T-helper 2 cell treated with Interferon-gamma antibody and Interleukin-4, amounts not matched to agents 5 μg/mL and 100 μg/mL, for 36 hours (primary cell): ENCODE measurements around the gene ZNF639.
"Not testable (repeated sequence)": the region's sequence is repeated elsewhere in the genome, so short reads cannot be mapped to it uniquely, and the experiment has no call there.

Source experiments
- DNase-seq: peaks from one replicate; pipeline ENCODE4 v3.0.0; 2021; ENCODE audit warnings: low spot score
- H3K27ac Mint-ChIP-seq: one replicate; pipeline ENCODE4 v1.8.0; 2021; ENCODE audit warnings: mild to moderate bottlenecking, mixed read lengths
- H3K27me3 Mint-ChIP-seq: one replicate; pipeline ENCODE4 v1.8.0; 2021; ENCODE audit warnings: low read depth, mixed read lengths
- H3K36me3 Mint-ChIP-seq: one replicate; pipeline ENCODE4 v1.8.0; 2021; ENCODE audit warnings: low read depth, mixed read lengths
- H3K4me1 Mint-ChIP-seq: one replicate; pipeline ENCODE4 v1.8.0; 2021; ENCODE audit warnings: low read depth, mixed read lengths
- H3K4me3 Mint-ChIP-seq: one replicate; pipeline ENCODE4 v1.8.0; 2022; ENCODE audit warnings: mild to moderate bottlenecking, moderate library complexity, mixed read lengths
- H3K9me3 Mint-ChIP-seq: one replicate; pipeline ENCODE4 v1.8.0; 2021; ENCODE audit warnings: mixed read lengths

The ZNF639 gene

DNA sequence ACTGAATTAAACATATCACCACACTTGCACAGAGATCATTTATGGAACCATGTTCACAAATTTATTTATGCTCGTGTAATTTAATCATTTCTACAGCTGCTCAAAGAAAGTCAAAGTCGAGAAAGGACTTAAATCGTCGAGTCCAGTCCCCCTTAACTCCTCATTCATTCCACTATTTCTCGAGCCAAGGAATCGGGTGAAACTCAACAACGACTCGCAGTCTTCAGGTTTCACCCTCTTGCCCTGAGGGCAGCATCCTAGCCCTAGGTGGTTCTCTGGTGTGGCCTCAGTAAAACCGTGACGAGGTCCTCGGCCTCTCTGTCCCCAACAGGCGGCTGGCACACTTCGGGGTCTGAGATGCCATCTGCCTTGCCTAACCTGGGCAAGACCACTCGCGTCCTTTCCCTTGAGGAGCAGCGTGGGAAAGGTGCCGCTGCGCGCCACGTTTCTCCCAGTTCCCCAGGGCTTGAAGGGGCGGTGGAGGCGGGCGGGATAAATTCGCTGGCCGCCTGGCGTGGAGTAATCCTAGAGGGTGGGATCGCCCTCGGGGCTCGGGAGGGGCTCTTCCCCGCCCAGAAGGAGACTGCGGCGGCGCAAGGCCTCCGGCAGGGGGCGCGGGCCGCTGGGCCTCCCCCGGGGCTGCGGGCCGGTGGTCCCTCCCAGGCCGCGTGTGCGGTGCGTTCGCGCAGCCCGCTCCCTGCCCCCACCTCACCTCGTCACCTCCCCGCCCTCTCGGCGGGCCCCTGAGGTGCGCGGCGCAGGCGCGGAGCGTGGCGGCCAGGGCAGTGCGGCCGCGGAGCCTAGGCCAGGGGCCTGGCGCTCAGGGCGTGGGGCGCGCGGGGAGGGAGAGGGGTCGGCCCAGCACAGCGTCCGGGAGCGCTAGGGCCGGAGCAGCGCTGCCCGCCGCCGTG lies at the start of gene ZNF639:
Gene ZNF639 (plus strand): TSS at position 746 of the 911 bp plus-strand sequence. CDS start 5,263 bp downstream, outside the sequence.
- Mint-ChIP-seq H3K9me3 (no peaks in the 10 kb centered on the region), H3K27ac (peak within 1 kb of the TSS; percentile 95), H3K36me3 (peaks cover 11% of the 10 kb centered on the region), H3K4me1 (peaks cover 25% of the 10 kb centered on the region), H3K4me3 (peak within 1 kb of the TSS; percentile 93), H3K27me3 (peaks cover 15% of the 10 kb centered on the region)
- DNase-seq: peak; percentile 81

GRCh38 chr3:179274434-179274833 lies 48.4 kb upstream of the ZNF639 start:
- H3K27me3 Mint-ChIP-seq: peaks cover 12% of the 10 kb centered on the region
- not testable (repeated sequence) for H3K4me3 Mint-ChIP-seq, H3K9me3 Mint-ChIP-seq, DNase-seq, H3K36me3 Mint-ChIP-seq, H3K4me1 Mint-ChIP-seq, H3K27ac Mint-ChIP-seq

GRCh38 chr3:179276001-179276400 lies 46.8 kb upstream of the ZNF639 start:
- H3K4me1 Mint-ChIP-seq: no peaks in the 10 kb centered on the region
- peaks cover 13% of the 10 kb centered on the region for H3K27me3 Mint-ChIP-seq
- DNase-seq: no peak
- H3K36me3 Mint-ChIP-seq: no peaks in the 10 kb centered on the region
- no peak overlapping the region for H3K4me3 Mint-ChIP-seq
- no peak overlapping the region for H3K27ac Mint-ChIP-seq
- H3K9me3 Mint-ChIP-seq: no peaks in the 10 kb centered on the region

- Mint-ChIP-seq H3K9me3 (no peaks in the 10 kb centered on the region), H3K4me3 (no peak overlapping the region), H3K4me1 (no peaks in the 10 kb centered on the region), H3K27me3 (peaks cover 13% of the 10 kb centered on the region), H3K36me3 (no peaks in the 10 kb centered on the region), H3K27ac (no peak overlapping the region)
- no peak for DNase-seq
Observed at GRCh38 chr3:179276743-179277142, 46.1 kb upstream of the ZNF639 start.

- no peaks in the 10 kb centered on the region for H3K9me3 Mint-ChIP-seq
- no peaks in the 10 kb centered on the region for H3K36me3 Mint-ChIP-seq
- H3K4me3 Mint-ChIP-seq: no peak overlapping the region
- peaks cover 22% of the 10 kb centered on the region for H3K27me3 Mint-ChIP-seq
- no peaks in the 10 kb centered on the region for H3K4me1 Mint-ChIP-seq
- no peak overlapping the region for H3K27ac Mint-ChIP-seq
- DNase-seq: no peak
Observed at GRCh38 chr3:179278151-179278550, 44.7 kb upstream of the ZNF639 start.

DNA sequence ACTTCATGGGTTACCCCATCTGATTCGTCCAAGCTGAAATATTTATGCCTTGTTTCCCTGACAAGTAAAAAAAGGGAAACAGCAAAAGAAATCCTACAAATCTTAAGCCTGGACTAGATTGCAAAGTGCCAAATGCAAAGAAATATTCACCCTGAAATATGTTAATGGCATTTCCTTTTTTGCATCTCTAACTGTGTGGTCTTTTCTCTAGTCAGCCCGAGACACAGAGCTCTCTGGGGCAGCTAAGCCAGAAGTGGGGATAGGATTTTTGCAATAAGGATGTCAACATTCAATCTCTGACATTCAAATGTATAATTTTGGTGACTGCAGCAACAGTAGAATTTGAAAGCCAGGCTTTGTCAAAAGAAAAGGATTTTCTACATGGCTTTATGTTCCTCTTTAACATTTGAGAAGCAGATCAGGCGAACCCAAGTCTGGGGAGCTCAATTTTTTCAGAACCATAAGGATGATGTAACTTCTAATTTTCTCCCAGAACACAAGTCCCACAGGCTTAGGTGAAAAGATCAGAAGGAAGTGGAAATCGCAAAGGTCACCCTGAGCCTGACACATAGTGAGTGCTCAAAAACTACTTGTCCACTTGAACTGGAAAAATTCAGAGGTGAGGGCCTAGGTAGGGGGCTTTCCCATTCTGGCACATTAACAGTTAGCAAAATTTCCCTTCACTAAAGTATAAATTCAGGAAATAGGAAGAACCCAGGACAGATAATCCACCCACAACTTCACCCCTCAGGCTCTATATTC lies 43.7 kb upstream of the ZNF639 start:
- Mint-ChIP-seq H3K4me3 (no peak overlapping the region), H3K9me3 (no peaks in the 10 kb centered on the region), H3K36me3 (no peaks in the 10 kb centered on the region), H3K27me3 (peaks cover 31% of the 10 kb centered on the region), H3K27ac (no peak overlapping the region), H3K4me1 (no peaks in the 10 kb centered on the region)
- DNase-seq: no peak

DNA sequence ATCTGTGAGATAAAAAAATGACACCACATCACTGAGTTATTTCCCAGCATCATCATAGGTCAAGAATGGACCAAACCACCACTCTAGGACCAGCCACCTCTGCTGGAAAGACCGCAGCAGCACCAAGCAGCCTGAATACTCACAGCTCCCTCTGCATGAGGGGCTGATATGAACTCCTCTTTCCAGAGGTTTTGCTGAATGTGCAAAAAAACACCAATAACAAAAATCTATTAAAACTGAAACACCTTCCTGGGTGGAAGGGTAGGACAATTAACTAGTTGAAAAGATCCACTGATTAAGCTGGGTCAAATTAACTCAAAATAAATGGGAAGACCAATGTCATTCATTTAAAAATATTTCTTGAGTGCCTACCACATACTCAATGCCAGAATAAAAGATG lies 43.0 kb upstream of the ZNF639 start:
- no peak for DNase-seq
- Mint-ChIP-seq H3K9me3 (no peaks in the 10 kb centered on the region), H3K27ac (no peak overlapping the region), H3K27me3 (peaks cover 33% of the 10 kb centered on the region), H3K4me1 (no peaks in the 10 kb centered on the region), H3K36me3 (no peaks in the 10 kb centered on the region), H3K4me3 (no peak overlapping the region)

- DNase-seq: no peak
- H3K36me3 Mint-ChIP-seq: no peaks in the 10 kb centered on the region
- peaks cover 32% of the 10 kb centered on the region for H3K27me3 Mint-ChIP-seq
- H3K9me3 Mint-ChIP-seq: no peaks in the 10 kb centered on the region
- no peak overlapping the region for H3K27ac Mint-ChIP-seq
- H3K4me3 Mint-ChIP-seq: no peak overlapping the region
- H3K4me1 Mint-ChIP-seq: no peaks in the 10 kb centered on the region
Observed at GRCh38 chr3:179281825-179282224, 41.0 kb upstream of the ZNF639 start.

- Mint-ChIP-seq H3K4me3 (no peak overlapping the region), H3K27me3 (peaks cover 31% of the 10 kb centered on the region), H3K4me1 (no peaks in the 10 kb centered on the region), H3K27ac (no peak overlapping the region), H3K36me3 (no peaks in the 10 kb centered on the region), H3K9me3 (no peaks in the 10 kb centered on the region)
- no peak for DNase-seq
Observed at GRCh38 chr3:179286331-179286730, 36.5 kb upstream of the ZNF639 start.

DNA sequence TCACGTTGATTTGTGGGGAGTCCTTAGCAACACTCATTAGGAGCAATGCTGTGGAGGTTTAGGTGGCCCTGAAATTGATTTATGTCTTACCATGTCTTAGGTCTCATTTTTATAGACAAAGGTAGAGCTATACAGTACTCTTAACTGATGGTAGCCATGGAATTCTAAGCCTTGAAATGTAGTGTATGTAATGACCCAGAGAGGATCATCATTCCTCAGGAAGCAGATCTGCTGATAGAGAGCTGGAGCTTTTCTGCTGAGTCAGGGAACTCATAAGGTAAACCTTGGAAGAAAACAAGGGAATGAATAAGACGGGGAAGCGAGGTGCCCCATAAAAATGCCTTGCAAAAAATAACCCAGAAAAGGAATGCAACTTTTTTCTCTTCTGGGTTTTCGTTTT lies 34.0 kb upstream of the ZNF639 start:
- H3K9me3 Mint-ChIP-seq: no peaks in the 10 kb centered on the region

GRCh38 chr3:179289295-179289694 lies 33.5 kb upstream of the ZNF639 start:
- H3K36me3 Mint-ChIP-seq: no peaks in the 10 kb centered on the region
- H3K4me3 Mint-ChIP-seq: no peak overlapping the region
- no peaks in the 10 kb centered on the region for H3K9me3 Mint-ChIP-seq
- no peaks in the 10 kb centered on the region for H3K4me1 Mint-ChIP-seq
- H3K27me3 Mint-ChIP-seq: peaks cover 25% of the 10 kb centered on the region
- no peak overlapping the region for H3K27ac Mint-ChIP-seq
- DNase-seq: no peak

More for the DNA sequence above, 34.0 kb upstream of the ZNF639 start:
- Mint-ChIP-seq H3K4me1 (no peaks in the 10 kb centered on the region), H3K4me3 (no peak overlapping the region), H3K27ac (no peak overlapping the region), H3K36me3 (no peaks in the 10 kb centered on the region), H3K27me3 (peaks cover 28% of the 10 kb centered on the region)
- no peak for DNase-seq

GRCh38 chr3:179292450-179292849 lies 30.4 kb upstream of the ZNF639 start:
- DNase-seq: no peak
- H3K9me3 Mint-ChIP-seq: no peaks in the 10 kb centered on the region

GRCh38 chr3:179297971-179298725 lies 24.7 kb upstream of the ZNF639 start:
- H3K4me1 Mint-ChIP-seq: peaks cover 1% of the 10 kb centered on the region
- H3K27me3 Mint-ChIP-seq: peaks cover 12% of the 10 kb centered on the region
- no peak for DNase-seq
- H3K27ac Mint-ChIP-seq: no peak overlapping the region
- no peaks in the 10 kb centered on the region for H3K36me3 Mint-ChIP-seq
- no peak overlapping the region for H3K4me3 Mint-ChIP-seq
- H3K9me3 Mint-ChIP-seq: peaks cover 8% of the 10 kb centered on the region

More at GRCh38 chr3:179292450-179292849, 30.4 kb upstream of the ZNF639 start:
- no peak overlapping the region for H3K4me3 Mint-ChIP-seq
- no peaks in the 10 kb centered on the region for H3K36me3 Mint-ChIP-seq
- peaks cover 23% of the 10 kb centered on the region for H3K27me3 Mint-ChIP-seq
- H3K27ac Mint-ChIP-seq: no peak overlapping the region
- H3K4me1 Mint-ChIP-seq: no peaks in the 10 kb centered on the region
